Colonic mucosa (tissue), 4 donors: ENCODE measurements around the gene KIF13A. TPM values are rescaled to one million over a fixed set of nuclear protein-coding genes. Genes with fewer than 3 reads are reported as not detected.

ENCODE experiments used
- DNase-seq: peaks from one replicate; pipeline ENCODE4 v3.0.0-alpha.2; 2020
- H3K27ac ChIP-seq: fragments of 200-600 bp; one replicate; pipeline ENCODE4 v1.8.0; 2021
- H3K27me3 ChIP-seq: fragments of 200-600 bp; one replicate; pipeline ENCODE4 v1.8.0; 2021
- H3K36me3 ChIP-seq: fragments of 200-600 bp; one replicate; pipeline ENCODE4 v1.8.0; 2021
- H3K4me1 ChIP-seq: fragments of 200-600 bp; one replicate; pipeline ENCODE4 v1.8.0; 2021; ENCODE audit warnings: mild to moderate bottlenecking
- H3K4me3 ChIP-seq: fragments of 200-600 bp; one replicate; pipeline ENCODE4 v1.8.0; 2021
- H3K9ac ChIP-seq, 2 donors: one replicate each; pipeline ENCODE4 v1.7.0; 2013; ENCODE audit warnings: control low read depth in 2 of 2, low read depth in 2 of 2, low read length in 2 of 2
- H3K9me3 ChIP-seq: fragments of 200-600 bp; one replicate; pipeline ENCODE4 v1.8.0; 2021
- intact Hi-C: fragments of 100-400 bp; cut with DNase I; formaldehyde crosslinking; loops from one replicate; pipeline ENCODE4 v1.14.1; 2022
- total RNA-seq, 2 donors: library from RNA; stranded (reverse); fragmentation: NEBNext Ultra II Directional in 1 of 2; extraction: Animal tissue kit (Norgen Biotek cat#: 25700) in 1 of 2; gene quantifications; one replicate each; pipeline ENCODE4 v1.2.1, GENCODE V29; 2021
- TF ChIP-seq, protein P1 (sequence below): fragments of 200-600 bp; IDR thresholded peaks from one replicate; pipeline ENCODE4 v1.8.0; 2022; ENCODE audit warnings: antibody characterized with exemption, mild to moderate bottlenecking
- donor health status: healthy.
- donor health status: DM: no; HTN: no; CAD: no.
- donor health status: DM: no; HTN: no; CAD: no.

KIF13A gene
- total RNA-seq, 2 donors from 2014 or later = 43.7 to 54.0 TPM

GRCh38 chr6:17884498-17885478, 102.6 kb downstream of the KIF13A start:
- Histone ChIP-seq H3K36me3 (no peaks in the 10 kb centered on the region), H3K9ac (no peak overlapping the region), H3K4me1 (no peaks in the 10 kb centered on the region), H3K9me3 (no peaks in the 10 kb centered on the region), H3K27me3 (no peaks in the 10 kb centered on the region), H3K4me3 (no peak overlapping the region), H3K27ac (no peak overlapping the region)
- TF ChIP-seq, protein P1, sequence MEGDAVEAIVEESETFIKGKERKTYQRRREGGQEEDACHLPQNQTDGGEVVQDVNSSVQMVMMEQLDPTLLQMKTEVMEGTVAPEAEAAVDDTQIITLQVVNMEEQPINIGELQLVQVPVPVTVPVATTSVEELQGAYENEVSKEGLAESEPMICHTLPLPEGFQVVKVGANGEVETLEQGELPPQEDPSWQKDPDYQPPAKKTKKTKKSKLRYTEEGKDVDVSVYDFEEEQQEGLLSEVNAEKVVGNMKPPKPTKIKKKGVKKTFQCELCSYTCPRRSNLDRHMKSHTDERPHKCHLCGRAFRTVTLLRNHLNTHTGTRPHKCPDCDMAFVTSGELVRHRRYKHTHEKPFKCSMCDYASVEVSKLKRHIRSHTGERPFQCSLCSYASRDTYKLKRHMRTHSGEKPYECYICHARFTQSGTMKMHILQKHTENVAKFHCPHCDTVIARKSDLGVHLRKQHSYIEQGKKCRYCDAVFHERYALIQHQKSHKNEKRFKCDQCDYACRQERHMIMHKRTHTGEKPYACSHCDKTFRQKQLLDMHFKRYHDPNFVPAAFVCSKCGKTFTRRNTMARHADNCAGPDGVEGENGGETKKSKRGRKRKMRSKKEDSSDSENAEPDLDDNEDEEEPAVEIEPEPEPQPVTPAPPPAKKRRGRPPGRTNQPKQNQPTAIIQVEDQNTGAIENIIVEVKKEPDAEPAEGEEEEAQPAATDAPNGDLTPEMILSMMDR = no peak
- intact Hi-C loops = no loop called here
- DNase-seq = no peak

DNA sequence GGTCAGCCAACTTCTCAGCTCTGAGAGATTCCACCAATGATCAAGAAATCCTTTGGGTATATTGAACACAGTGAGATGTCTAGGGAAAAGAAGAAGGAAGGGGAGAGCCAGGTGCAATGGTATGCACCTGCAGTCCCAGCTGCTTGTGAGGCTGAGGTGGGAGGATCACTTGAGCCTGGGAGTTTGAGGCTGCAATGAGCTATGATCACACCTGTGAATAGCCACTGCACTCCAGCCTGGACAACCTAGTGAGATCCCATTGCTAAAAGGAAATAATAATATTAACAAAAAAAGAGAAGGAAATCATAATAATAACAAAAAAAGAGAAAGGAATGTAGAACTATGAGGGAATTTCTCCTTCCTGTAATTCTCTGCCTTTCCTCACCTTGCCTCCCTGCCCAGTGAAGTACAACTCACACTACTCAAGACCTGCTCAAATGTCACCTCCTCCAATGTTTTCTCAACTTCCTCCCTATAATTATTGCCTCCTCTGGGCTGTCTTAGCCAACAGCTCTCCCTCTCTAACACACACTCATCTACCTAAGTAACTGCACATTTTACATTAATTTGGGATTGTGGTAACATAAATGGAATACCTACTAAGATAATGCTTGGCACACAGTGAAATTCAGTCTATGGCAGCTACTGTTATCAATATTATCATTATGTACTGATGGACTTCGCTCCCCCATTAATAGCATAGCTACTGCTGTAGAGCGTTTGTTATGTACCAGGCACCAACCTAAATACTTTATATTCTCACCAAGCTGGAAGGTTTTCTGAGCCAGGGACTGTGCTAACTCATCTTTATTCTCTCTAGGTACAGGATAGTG, 103.6 kb downstream of the KIF13A start:
- no peaks in the 10 kb centered on the region for H3K9me3 ChIP-seq
- H3K9ac ChIP-seq = no peak overlapping the region
- no peaks in the 10 kb centered on the region for H3K27me3 ChIP-seq
- TF ChIP-seq, protein P1 = no peak
- H3K4me1 ChIP-seq = no peaks in the 10 kb centered on the region
- no peak overlapping the region for H3K4me3 ChIP-seq
- H3K27ac ChIP-seq = no peak overlapping the region
- intact Hi-C loops = no loop called here
- no peaks in the 10 kb centered on the region for H3K36me3 ChIP-seq
- no peak for DNase-seq

DNA sequence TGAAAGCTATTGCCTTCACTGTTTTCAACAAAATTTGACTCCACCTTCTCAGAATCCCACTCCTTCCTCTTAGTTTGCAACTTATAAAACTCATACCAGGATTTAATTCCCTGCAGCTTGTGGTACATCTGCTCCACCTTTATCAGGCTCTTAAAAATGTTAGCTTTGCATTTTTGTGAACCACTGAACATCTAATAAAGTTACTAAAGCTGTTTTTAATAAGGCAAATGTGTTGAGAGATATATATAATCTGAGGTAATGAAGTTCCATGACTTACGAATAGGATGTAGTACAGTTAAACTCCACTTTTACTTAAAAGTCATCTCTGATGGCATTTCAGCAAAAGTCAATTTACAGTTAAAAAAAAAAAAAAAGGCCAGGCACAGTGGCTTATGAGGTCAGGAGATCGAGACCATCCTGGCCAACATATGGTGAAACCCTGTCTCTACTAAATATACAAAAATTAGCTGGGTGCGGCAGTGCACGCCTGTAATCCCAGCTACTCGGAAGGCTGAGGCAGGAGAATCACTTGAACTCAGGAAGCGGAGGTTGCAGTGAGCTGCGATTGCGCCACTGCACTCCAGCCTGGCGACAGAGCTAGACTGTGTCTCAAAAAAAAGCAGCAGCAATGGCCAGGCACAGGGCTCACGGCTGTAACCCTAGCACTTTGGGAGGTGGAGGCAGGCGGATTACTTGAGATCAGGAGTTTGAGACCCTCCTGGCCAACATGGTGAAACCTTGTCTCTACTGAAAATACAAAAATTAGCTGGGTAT, 106.2 kb downstream of the KIF13A start:
- H3K9me3 ChIP-seq = no peaks in the 10 kb centered on the region
- intact Hi-C loops = no loop called here
- no peak overlapping the region for H3K4me3 ChIP-seq
- no peak overlapping the region for H3K9ac ChIP-seq
- H3K4me1 ChIP-seq = no peaks in the 10 kb centered on the region
- H3K27ac ChIP-seq = no peak overlapping the region
- no peaks in the 10 kb centered on the region for H3K36me3 ChIP-seq
- DNase-seq = no peak
- no peaks in the 10 kb centered on the region for H3K27me3 ChIP-seq
- TF ChIP-seq, protein P1 = no peak

DNA sequence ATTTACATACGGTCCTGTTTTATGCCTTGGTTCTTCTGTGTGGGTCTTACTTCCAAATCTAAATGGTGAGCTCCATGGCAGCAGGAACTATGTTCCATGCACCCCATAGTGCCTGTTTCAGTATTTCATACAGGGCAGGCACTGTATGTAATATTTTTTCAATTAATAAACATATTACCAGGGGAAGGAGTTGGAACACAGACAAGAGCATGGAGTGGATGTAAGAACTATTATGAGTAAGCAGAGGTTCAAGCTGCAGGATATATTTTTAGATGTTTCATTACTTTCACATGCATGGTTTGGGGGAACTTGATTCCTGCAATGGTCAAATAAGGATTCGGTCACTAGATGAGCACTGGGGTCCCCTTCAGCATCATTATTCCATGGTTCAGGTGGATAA, 108.3 kb downstream of the KIF13A start:
- no peak for DNase-seq
- no peaks in the 10 kb centered on the region for H3K27me3 ChIP-seq
- H3K9ac ChIP-seq = no peak overlapping the region
- intact Hi-C loops = no loop called here
- H3K4me1 ChIP-seq = no peaks in the 10 kb centered on the region
- H3K36me3 ChIP-seq = no peaks in the 10 kb centered on the region
- TF ChIP-seq, protein P1 = no peak
- no peak overlapping the region for H3K4me3 ChIP-seq
- no peaks in the 10 kb centered on the region for H3K9me3 ChIP-seq
- H3K27ac ChIP-seq = no peak overlapping the region

GRCh38 chr6:17878734-17879133, 108.7 kb downstream of the KIF13A start:
- TF ChIP-seq, protein P1 = no peak
- Histone ChIP-seq H3K4me3 (no peak overlapping the region), H3K27me3 (no peaks in the 10 kb centered on the region), H3K36me3 (no peaks in the 10 kb centered on the region), H3K9me3 (no peaks in the 10 kb centered on the region), H3K4me1 (no peaks in the 10 kb centered on the region), H3K27ac (no peak overlapping the region), H3K9ac (no peak overlapping the region)
- no peak for DNase-seq
- intact Hi-C loops = no loop called here
